SK-N-SH (cell line): Measurements from ENCODE around the gene DIAPH1. TPM values are rescaled to one million over a fixed set of nuclear protein-coding genes. Genes with fewer than 3 reads are reported as not detected.

Experiments used
- CTCF ChIA-PET: fragments of 300-600, 350-600 bp; formaldehyde crosslinking; extraction: SDS; loops from one replicate; lab custom pipeline; 2021; lab: Yijun Ruan, JAX
- POLR2A ChIA-PET: fragments of 350-600 bp; sonication (Branson Sonifier 250); formaldehyde crosslinking; extraction: SDS; loops from one replicate; lab custom pipeline; 2020; ENCODE audit warnings: antibody characterized with exemption, inconsistent platforms; lab: Yijun Ruan, JAX
- DNase-seq: peaks from one replicate; pipeline ENCODE4 v3.0.0; 2012
- H2AFZ ChIP-seq: fragments of 200-600 bp; sonication (generic); 2 replicates; pipeline ENCODE4 v1.8.1; 2016; ENCODE audit warnings: antibody characterized with exemption, mild to moderate bottlenecking, low read depth
- H3F3A ChIP-seq: fragments of 200-600 bp; sonication (generic); replicated peaks from 2 replicates; pipeline ENCODE3; 2016; ENCODE audit warnings: antibody characterized with exemption, mild to moderate bottlenecking; ENCODE audit not compliant: insufficient read depth
- H3K27ac ChIP-seq, 2 experiments: fragments of 200-500 bp in 1 of 2; fragments of 200-600 bp in 1 of 2; sonication (Bioruptor generic) in 1 of 2; sonication (generic), shearing (Covaris generic) in 1 of 2; 2 replicates each; pipeline versions ENCODE4 v1.5.1 to v1.6.1; 2014 to 2016; ENCODE audit warnings: low read depth in 2 of 2, inconsistent platforms in 1 of 2, low read length in 1 of 2, mild to moderate bottlenecking in 1 of 2, mixed read lengths in 1 of 2
- H3K27me3 ChIP-seq: fragments of 200-600 bp; sonication (generic), shearing (Covaris generic); 2 replicates; pipeline ENCODE4 v1.6.1; 2016; ENCODE audit warnings: mixed run types; ENCODE audit not compliant: insufficient read depth
- H3K36me3 ChIP-seq, 2 experiments: fragments of 200-500 bp in 1 of 2; fragments of 200-600 bp in 1 of 2; sonication (Bioruptor generic) in 1 of 2; sonication (generic) in 1 of 2; replicated peaks in 1 of 2; 2 replicates each; pipeline versions ENCODE3 to v1.5.1; 2014 to 2016; ENCODE audit warnings: low read length in 1 of 2, mild to moderate bottlenecking in 1 of 2; ENCODE audit not compliant: insufficient read depth in 2 of 2, control insufficient read depth in 1 of 2
- H3K4me1 ChIP-seq, 2 experiments: fragments of 200-500 bp in 1 of 2; fragments of 200-600 bp in 1 of 2; sonication (Bioruptor generic) in 1 of 2; sonication (generic), shearing (Covaris generic) in 1 of 2; 2 replicates each; pipeline versions ENCODE4 v1.5.1 to v1.6.1; 2014 to 2016; ENCODE audit warnings: low read depth in 1 of 2, low read length in 1 of 2, mixed run types in 1 of 2; ENCODE audit not compliant: insufficient read depth in 2 of 2, control insufficient read depth in 1 of 2
- H3K4me2 ChIP-seq: fragments of 200-600 bp; sonication (generic), shearing (Covaris generic); 2 replicates; pipeline ENCODE4 v1.6.1; 2017; ENCODE audit warnings: mixed run types
- H3K4me3 ChIP-seq, 2 experiments: fragments of 200-500 bp in 1 of 2; fragments of 200-600 bp in 1 of 2; sonication (Bioruptor generic) in 1 of 2; sonication (generic), shearing (Covaris generic) in 1 of 2; 2 replicates each; pipeline versions ENCODE4 v1.5.1 to v1.8.1; 2014 to 2016; ENCODE audit warnings: low read depth in 2 of 2, inconsistent platforms in 1 of 2, low read length in 1 of 2, mild to moderate bottlenecking in 1 of 2, mixed read lengths in 1 of 2, moderate library complexity in 1 of 2
- H3K79me2 ChIP-seq: fragments of 200-600 bp; sonication (generic); 2 replicates; pipeline ENCODE4 v1.8.1; 2017; ENCODE audit warnings: mild to moderate bottlenecking; ENCODE audit not compliant: insufficient read depth
- H3K9ac ChIP-seq: fragments of 200-600 bp; sonication (generic); 2 replicates; pipeline ENCODE4 v1.6.1; 2017; ENCODE audit warnings: mixed run types
- H3K9me2 ChIP-seq: fragments of 200-600 bp; sonication (generic); 2 replicates; pipeline ENCODE4 v1.6.1; 2017; ENCODE audit warnings: mixed run types
- H3K9me3 ChIP-seq: fragments of 200-600 bp; sonication (generic); 2 replicates; pipeline ENCODE4 v1.6.1; 2017; ENCODE audit warnings: mixed run types, mild to moderate bottlenecking, moderate library complexity
- H4K20me1 ChIP-seq: fragments of 200-600 bp; sonication (generic); 2 replicates; pipeline ENCODE4 v1.6.1; 2017; ENCODE audit warnings: mild to moderate bottlenecking, mixed run types; ENCODE audit not compliant: insufficient read depth
- EP300 ChIP-seq, 2 experiments: IDR thresholded peaks; 2 replicates each; pipeline versions ENCODE4 v1.4.0 to v1.6.1; 2012; ENCODE audit warnings: borderline replicate concordance in 1 of 2, low read depth in 1 of 2, low read length in 1 of 2
- EZH2phosphoT487 ChIP-seq: fragments of 200-600 bp; sonication (generic); IDR thresholded peaks from 2 replicates; pipeline ENCODE4 v1.6.1; 2017; ENCODE audit warnings: low read depth, mixed run types, mild to moderate bottlenecking, antibody characterized with exemption, moderate library complexity, borderline replicate concordance
- FOXJ3 ChIP-seq: sonication (generic); formaldehyde crosslinking; IDR thresholded peaks from 2 replicates; pipeline ENCODE4 v1.5.1; 2020; ENCODE audit warnings: mild to moderate bottlenecking, missing genetic modification reagents
- FOXM1 ChIP-seq: IDR thresholded peaks from 2 replicates; pipeline ENCODE4 v1.4.0; 2012; ENCODE audit warnings: low read depth, mild to moderate bottlenecking
- GABPA ChIP-seq: IDR thresholded peaks from 2 replicates; pipeline ENCODE4 v1.4.0; 2012; ENCODE audit warnings: low read depth, mild to moderate bottlenecking
- JUND ChIP-seq: IDR thresholded peaks from 2 replicates; pipeline ENCODE4 v1.4.0; 2012
- MXI1 ChIP-seq: IDR thresholded peaks from 2 replicates; pipeline ENCODE4 v1.6.1; 2012; ENCODE audit warnings: mild to moderate bottlenecking, low read depth, low read length, improper control_type of control experiment
- NFIC ChIP-seq: IDR thresholded peaks from 2 replicates; pipeline ENCODE4 v1.4.0; 2012; ENCODE audit warnings: borderline replicate concordance
- NRF1 ChIP-seq: IDR thresholded peaks from 2 replicates; pipeline ENCODE4 v1.6.1; 2012; ENCODE audit warnings: low read depth, mild to moderate bottlenecking, low read length
- POLR2AphosphoS5 ChIP-seq: IDR thresholded peaks from 2 replicates; pipeline ENCODE4 v1.6.1; 2012; ENCODE audit warnings: low read depth, low read length
- RCOR1 ChIP-seq: fragments of 150-350 bp; IDR thresholded peaks from 2 replicates; pipeline ENCODE4 v1.6.1; 2017; ENCODE audit warnings: antibody characterized with exemption, low read length
- RXRA ChIP-seq: IDR thresholded peaks from 2 replicates; pipeline ENCODE4 v1.4.0; 2012; ENCODE audit warnings: low read depth, mild to moderate bottlenecking, borderline replicate concordance
- SIN3A ChIP-seq: IDR thresholded peaks from 2 replicates; pipeline ENCODE4 v1.6.1; 2012; ENCODE audit warnings: low read depth, mild to moderate bottlenecking, low read length, moderate library complexity, borderline replicate concordance
- TAF1 ChIP-seq: IDR thresholded peaks from 2 replicates; pipeline ENCODE4 v1.6.1; 2012; ENCODE audit warnings: low read depth, mild to moderate bottlenecking, low read length, moderate library complexity, borderline replicate concordance
- TCF12 ChIP-seq: IDR thresholded peaks from 2 replicates; pipeline ENCODE4 v1.4.0; 2012
- TEAD4 ChIP-seq: IDR thresholded peaks from 2 replicates; pipeline ENCODE4 v1.4.0; 2012; ENCODE audit warnings: mild to moderate bottlenecking, borderline replicate concordance; ENCODE audit not compliant: insufficient read depth
- WGBS: methylation state at CpG from one replicate; pipeline ENCODE4 v1.1.6; 2017; ENCODE audit warnings: low lambda C conversion rate; 5-methylcytosine and 5-hydroxymethylcytosine counted together
- polyA plus RNA-seq, 3 experiments: library from polyadenylated mRNA; depleted of rRNA; stranded (reverse); fragments of >200 nt; gene quantifications; 2 replicates each; pipeline ENCODE4 v1.2.3, GENCODE V29; 2012
- TF ChIP-seq, protein P1 (sequence below): IDR thresholded peaks from 2 replicates; pipeline ENCODE4 v1.4.0; 2012; ENCODE audit warnings: low read depth, borderline replicate concordance
- TF ChIP-seq, protein P2 (sequence below): IDR thresholded peaks from 2 replicates; pipeline ENCODE4 v1.4.0; 2012; ENCODE audit warnings: low read depth
- TF ChIP-seq, protein P3 (sequence below): fragments of 150-350 bp; IDR thresholded peaks from 2 replicates; pipeline ENCODE4 v1.6.1; 2017; ENCODE audit warnings: antibody characterized with exemption, low read length, low read depth, borderline replicate concordance
- TF ChIP-seq, protein P4 (sequence below): fragments of 150-350 bp; IDR thresholded peaks from 2 replicates; pipeline ENCODE4 v1.6.1; 2016; ENCODE audit warnings: mild to moderate bottlenecking, low read depth, low read length
- TF ChIP-seq, protein P5 (sequence below): IDR thresholded peaks from 2 replicates; pipeline ENCODE4 v1.4.0; 2012; ENCODE audit warnings: low read depth, borderline replicate concordance

DIAPH1 gene
- polyA plus RNA-seq, 1 of the 3 experiments (the other 2 are of a cell fraction), result 30.4 TPM

DNA sequence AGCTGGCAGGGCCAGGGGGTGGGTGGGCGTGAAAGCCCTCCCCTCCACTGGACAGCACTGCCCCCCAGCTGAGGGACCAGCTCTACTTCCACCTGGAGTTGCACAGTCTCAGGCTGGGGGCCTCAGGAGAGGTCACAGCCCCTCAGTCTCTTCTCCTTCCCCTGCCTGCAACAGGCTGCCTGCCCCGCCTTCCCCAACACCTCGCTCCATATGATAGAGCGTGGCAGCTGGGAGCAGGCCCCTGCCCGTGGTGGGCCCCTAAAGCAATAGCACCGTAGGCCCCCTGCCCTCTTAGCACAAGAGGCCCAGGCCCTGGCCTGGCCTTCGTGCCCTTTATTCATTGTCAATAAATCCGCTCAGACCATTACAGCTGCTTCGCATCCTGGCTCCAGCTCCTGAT, 21.9 kb upstream of the DIAPH1 start (continued):
- TF ChIP-seq, protein P1, sequence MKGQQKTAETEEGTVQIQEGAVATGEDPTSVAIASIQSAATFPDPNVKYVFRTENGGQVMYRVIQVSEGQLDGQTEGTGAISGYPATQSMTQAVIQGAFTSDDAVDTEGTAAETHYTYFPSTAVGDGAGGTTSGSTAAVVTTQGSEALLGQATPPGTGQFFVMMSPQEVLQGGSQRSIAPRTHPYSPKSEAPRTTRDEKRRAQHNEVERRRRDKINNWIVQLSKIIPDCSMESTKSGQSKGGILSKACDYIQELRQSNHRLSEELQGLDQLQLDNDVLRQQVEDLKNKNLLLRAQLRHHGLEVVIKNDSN, result no peak
- TF ChIP-seq NRF1, result no peak
- TF ChIP-seq TAF1, result no peak
- no peak for TF ChIP-seq NFIC
- TF ChIP-seq, protein P2, sequence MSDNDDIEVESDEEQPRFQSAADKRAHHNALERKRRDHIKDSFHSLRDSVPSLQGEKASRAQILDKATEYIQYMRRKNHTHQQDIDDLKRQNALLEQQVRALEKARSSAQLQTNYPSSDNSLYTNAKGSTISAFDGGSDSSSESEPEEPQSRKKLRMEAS, result no peak
- no peak for TF ChIP-seq EP300 (IDR thresholded peaks at IDR 0.05; ENCODE audit: borderline replicate concordance in 1 of 2, low read depth in 1 of 2, low read length in 1 of 2)

DNA sequence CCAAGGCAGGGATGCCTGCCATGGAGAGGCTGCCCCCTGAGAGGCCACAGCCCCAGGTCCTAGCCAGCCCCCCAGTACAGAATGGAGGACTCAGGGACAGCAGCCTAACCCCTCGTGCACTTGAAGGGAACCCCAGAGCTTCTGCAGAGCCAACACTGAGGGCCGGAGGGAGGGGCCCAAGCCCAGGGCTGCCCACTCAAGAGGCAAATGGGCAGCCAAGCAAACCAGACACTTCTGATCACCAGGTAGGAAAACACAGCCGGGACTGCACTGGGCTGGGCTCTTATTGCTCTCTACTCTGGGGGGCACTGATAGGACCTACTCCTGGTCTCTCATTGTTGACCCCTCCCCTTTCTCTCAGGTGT, 21.2 kb upstream of the DIAPH1 start:
- Histone ChIP-seq H3K9ac (no peak overlapping the region), H3K36me3 (peaks cover 4 to 27% of the 10 kb centered on the region in 2 experiments), H3K79me2 (peaks cover 16% of the 10 kb centered on the region), H3K9me2 (no peaks in the 10 kb centered on the region), H3K4me2 (no peak overlapping the region), H3K27ac (no peak overlapping the region), H2AFZ (no peak overlapping the region), H3K9me3 (no peaks in the 10 kb centered on the region), H3K4me3 (no peak overlapping the region), H4K20me1 (peaks cover 15% of the 10 kb centered on the region), H3F3A (peaks cover 12% of the 10 kb centered on the region), H3K27me3 (no peaks in the 10 kb centered on the region), H3K4me1 (peaks cover 5 to 23% of the 10 kb centered on the region in 2 experiments; a peak in 2 of 4 replicates)
- DNase-seq, result no peak
- POLR2A ChIA-PET, result no interaction called here
- no CpG with 5 or more reads among the region's 3 CpGs for WGBS
- CTCF ChIA-PET, result interaction anchor here (0.9 to 19.7 kb wide), 4 partner anchors 11 to 47 kb away, joined by 3 to 207 read pairs (median 6); partner anchors contain the start of gene DIAPH1
- TF ChIP-seq SIN3A, result no peak
- TF ChIP-seq, protein P3, sequence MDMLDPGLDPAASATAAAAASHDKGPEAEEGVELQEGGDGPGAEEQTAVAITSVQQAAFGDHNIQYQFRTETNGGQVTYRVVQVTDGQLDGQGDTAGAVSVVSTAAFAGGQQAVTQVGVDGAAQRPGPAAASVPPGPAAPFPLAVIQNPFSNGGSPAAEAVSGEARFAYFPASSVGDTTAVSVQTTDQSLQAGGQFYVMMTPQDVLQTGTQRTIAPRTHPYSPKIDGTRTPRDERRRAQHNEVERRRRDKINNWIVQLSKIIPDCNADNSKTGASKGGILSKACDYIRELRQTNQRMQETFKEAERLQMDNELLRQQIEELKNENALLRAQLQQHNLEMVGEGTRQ, result no peak
- no peak for TF ChIP-seq NFIC
- no peak for TF ChIP-seq TEAD4
- no peak for TF ChIP-seq FOXJ3
- TF ChIP-seq EZH2phosphoT487, result no peak
- no peak for TF ChIP-seq POLR2AphosphoS5
- TF ChIP-seq, protein P4, sequence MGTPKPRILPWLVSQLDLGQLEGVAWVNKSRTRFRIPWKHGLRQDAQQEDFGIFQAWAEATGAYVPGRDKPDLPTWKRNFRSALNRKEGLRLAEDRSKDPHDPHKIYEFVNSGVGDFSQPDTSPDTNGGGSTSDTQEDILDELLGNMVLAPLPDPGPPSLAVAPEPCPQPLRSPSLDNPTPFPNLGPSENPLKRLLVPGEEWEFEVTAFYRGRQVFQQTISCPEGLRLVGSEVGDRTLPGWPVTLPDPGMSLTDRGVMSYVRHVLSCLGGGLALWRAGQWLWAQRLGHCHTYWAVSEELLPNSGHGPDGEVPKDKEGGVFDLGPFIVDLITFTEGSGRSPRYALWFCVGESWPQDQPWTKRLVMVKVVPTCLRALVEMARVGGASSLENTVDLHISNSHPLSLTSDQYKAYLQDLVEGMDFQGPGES, result no peak
- TF ChIP-seq GABPA, result no peak
- TF ChIP-seq, protein P5, sequence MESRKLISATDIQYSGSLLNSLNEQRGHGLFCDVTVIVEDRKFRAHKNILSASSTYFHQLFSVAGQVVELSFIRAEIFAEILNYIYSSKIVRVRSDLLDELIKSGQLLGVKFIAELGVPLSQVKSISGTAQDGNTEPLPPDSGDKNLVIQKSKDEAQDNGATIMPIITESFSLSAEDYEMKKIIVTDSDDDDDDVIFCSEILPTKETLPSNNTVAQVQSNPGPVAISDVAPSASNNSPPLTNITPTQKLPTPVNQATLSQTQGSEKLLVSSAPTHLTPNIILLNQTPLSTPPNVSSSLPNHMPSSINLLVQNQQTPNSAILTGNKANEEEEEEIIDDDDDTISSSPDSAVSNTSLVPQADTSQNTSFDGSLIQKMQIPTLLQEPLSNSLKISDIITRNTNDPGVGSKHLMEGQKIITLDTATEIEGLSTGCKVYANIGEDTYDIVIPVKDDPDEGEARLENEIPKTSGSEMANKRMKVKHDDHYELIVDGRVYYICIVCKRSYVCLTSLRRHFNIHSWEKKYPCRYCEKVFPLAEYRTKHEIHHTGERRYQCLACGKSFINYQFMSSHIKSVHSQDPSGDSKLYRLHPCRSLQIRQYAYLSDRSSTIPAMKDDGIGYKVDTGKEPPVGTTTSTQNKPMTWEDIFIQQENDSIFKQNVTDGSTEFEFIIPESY, result no peak
- TF ChIP-seq MXI1, result no peak
- TF ChIP-seq FOXM1, result no peak
- no peak for TF ChIP-seq JUND
- no peak for TF ChIP-seq TCF12
- no peak for TF ChIP-seq TAF1
- no peak for TF ChIP-seq EP300 (IDR thresholded peaks at IDR 0.05; ENCODE audit: borderline replicate concordance in 1 of 2, low read depth in 1 of 2, low read length in 1 of 2)
- no peak for TF ChIP-seq RCOR1
- TF ChIP-seq RXRA, result no peak
